ENCODE measurements around the gene DHRS2.

The DHRS2 gene

DNA sequence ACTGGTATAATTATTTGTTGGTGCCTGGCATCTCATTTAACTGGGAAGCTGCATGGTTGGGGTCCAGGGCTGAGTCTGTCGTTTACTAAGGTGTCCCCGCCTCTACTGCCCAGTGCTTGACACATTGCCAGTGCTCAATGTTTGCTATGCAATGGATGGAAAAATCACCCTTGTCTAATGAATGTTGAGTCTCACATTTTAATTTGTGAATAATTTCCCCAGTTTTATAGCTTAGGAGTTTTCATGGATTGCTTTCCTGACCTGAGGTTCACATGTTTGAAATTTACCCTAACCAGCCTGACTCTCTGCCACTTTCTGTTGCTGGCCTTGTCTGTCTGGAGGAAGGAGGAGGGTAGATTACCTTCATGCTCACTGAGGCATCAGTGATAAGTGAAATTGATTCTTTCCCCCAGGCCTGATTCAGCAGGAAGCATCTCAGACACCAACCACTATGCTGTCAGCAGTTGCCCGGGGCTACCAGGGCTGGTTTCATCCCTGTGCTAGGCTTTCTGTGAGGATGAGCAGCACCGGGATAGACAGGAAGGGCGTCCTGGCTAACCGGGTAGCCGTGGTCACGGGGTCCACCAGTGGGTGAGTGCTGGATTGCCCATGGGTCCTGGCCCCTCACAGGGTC lies 2.4 kb downstream of the DHRS2 start:
- no peak for TF ChIP-seq BACH2 (CRISPR knock-in tag; IDR thresholded peaks at IDR 0.05; ENCODE audit: borderline replicate concordance)
- TF ChIP-seq ARNTL (CRISPR knock-in tag; IDR thresholded peaks at IDR 0.05; ENCODE audit: borderline replicate concordance, low read depth) = no peak
- TF ChIP-seq RARB (CRISPR knock-in tag; IDR thresholded peaks at IDR 0.05) = no peak
- no peak for TF ChIP-seq ZFP3 (CRISPR knock-in tag; IDR thresholded peaks at IDR 0.05)
- no peak for TF ChIP-seq GLIS3 (CRISPR knock-in tag; IDR thresholded peaks at IDR 0.05)
- TF ChIP-seq ZC3H10 (CRISPR knock-in tag; IDR thresholded peaks at IDR 0.05) = no peak
- TF ChIP-seq, protein P1, sequence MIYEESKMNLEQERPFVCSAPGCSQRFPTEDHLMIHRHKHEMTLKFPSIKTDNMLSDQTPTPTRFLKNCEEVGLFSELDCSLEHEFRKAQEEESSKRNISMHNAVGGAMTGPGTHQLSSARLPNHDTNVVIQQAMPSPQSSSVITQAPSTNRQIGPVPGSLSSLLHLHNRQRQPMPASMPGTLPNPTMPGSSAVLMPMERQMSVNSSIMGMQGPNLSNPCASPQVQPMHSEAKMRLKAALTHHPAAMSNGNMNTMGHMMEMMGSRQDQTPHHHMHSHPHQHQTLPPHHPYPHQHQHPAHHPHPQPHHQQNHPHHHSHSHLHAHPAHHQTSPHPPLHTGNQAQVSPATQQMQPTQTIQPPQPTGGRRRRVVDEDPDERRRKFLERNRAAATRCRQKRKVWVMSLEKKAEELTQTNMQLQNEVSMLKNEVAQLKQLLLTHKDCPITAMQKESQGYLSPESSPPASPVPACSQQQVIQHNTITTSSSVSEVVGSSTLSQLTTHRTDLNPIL (CRISPR knock-in tag; IDR thresholded peaks at IDR 0.05; ENCODE audit: low read depth) = no peak
- no peak for TF ChIP-seq PPARA (CRISPR knock-in tag; IDR thresholded peaks at IDR 0.05; ENCODE audit: borderline replicate concordance)
- TF ChIP-seq TCF4 (CRISPR knock-in tag; IDR thresholded peaks at IDR 0.05; ENCODE audit: borderline replicate concordance) = no peak
- no peak for TF ChIP-seq ZNF565 (CRISPR knock-in tag; conservative IDR thresholded peaks at IDR 0.05; ENCODE audit: low read depth)
- no peak for TF ChIP-seq ZFP30 (CRISPR knock-in tag; IDR thresholded peaks at IDR 0.05)
- no peak for TF ChIP-seq SNAI2 (CRISPR knock-in tag; IDR thresholded peaks at IDR 0.05)
- TF ChIP-seq ESRRG (CRISPR knock-in tag; IDR thresholded peaks at IDR 0.05) = no peak
- TF ChIP-seq, protein P2, sequence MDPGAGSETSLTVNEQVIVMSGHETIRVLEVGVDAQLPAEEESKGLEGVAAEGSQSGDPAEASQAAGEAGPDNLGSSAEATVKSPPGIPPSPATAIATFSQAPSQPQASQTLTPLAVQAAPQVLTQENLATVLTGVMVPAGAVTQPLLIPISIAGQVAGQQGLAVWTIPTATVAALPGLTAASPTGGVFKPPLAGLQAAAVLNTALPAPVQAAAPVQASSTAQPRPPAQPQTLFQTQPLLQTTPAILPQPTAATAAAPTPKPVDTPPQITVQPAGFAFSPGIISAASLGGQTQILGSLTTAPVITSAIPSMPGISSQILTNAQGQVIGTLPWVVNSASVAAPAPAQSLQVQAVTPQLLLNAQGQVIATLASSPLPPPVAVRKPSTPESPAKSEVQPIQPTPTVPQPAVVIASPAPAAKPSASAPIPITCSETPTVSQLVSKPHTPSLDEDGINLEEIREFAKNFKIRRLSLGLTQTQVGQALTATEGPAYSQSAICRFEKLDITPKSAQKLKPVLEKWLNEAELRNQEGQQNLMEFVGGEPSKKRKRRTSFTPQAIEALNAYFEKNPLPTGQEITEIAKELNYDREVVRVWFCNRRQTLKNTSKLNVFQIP (CRISPR knock-in tag; IDR thresholded peaks at IDR 0.05; ENCODE audit: borderline replicate concordance, low read depth) = no peak
- TF ChIP-seq CSDC2 (CRISPR knock-in tag; IDR thresholded peaks at IDR 0.05) = no peak
- no peak for TF ChIP-seq ZNF8 (CRISPR knock-in tag; IDR thresholded peaks at IDR 0.05)
- TF ChIP-seq, protein P3, sequence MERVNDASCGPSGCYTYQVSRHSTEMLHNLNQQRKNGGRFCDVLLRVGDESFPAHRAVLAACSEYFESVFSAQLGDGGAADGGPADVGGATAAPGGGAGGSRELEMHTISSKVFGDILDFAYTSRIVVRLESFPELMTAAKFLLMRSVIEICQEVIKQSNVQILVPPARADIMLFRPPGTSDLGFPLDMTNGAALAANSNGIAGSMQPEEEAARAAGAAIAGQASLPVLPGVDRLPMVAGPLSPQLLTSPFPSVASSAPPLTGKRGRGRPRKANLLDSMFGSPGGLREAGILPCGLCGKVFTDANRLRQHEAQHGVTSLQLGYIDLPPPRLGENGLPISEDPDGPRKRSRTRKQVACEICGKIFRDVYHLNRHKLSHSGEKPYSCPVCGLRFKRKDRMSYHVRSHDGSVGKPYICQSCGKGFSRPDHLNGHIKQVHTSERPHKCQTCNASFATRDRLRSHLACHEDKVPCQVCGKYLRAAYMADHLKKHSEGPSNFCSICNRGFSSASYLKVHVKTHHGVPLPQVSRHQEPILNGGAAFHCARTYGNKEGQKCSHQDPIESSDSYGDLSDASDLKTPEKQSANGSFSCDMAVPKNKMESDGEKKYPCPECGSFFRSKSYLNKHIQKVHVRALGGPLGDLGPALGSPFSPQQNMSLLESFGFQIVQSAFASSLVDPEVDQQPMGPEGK (CRISPR knock-in tag; IDR thresholded peaks at IDR 0.05; ENCODE audit: borderline replicate concordance) = no peak
- TF ChIP-seq ISL1 (CRISPR knock-in tag; IDR thresholded peaks at IDR 0.05) = no peak
- no peak for ATAC-seq

DNA sequence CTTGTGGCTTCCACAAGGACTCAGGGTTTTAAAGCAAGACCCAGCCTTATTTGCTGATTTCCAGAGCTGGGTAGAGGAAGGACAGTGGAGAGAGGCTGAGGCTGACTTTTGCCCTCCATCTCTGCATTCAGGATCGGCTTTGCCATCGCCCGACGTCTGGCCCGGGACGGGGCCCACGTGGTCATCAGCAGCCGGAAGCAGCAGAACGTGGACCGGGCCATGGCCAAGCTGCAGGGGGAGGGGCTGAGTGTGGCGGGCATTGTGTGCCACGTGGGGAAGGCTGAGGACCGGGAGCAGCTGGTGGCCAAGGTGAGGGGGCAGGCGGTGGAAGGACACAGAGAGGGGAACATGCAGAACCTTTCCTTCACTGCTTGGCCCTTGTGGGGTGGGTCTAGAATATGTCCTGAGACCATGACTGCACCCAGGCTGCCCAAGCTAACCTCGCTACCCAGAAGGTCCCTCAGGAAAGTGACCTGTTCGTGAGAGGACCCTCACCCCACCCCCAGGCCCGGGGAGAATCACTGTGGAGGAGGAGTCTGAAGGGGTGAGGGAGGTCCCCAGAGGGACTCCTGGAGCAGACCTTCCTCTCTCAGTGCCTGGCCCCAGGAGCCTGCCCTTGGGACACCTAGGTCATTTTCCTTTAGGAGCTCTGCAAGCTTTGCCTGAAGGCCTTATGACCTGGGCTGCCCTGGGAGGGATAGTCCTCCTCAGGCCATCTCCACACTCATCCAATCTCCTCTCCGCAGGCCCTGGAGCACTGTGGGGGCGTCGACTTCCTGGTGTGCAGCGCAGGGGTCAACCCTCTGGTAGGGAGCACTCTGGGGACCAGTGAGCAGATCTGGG lies 3.1 kb downstream of the DHRS2 start:
- TF ChIP-seq, protein P4, sequence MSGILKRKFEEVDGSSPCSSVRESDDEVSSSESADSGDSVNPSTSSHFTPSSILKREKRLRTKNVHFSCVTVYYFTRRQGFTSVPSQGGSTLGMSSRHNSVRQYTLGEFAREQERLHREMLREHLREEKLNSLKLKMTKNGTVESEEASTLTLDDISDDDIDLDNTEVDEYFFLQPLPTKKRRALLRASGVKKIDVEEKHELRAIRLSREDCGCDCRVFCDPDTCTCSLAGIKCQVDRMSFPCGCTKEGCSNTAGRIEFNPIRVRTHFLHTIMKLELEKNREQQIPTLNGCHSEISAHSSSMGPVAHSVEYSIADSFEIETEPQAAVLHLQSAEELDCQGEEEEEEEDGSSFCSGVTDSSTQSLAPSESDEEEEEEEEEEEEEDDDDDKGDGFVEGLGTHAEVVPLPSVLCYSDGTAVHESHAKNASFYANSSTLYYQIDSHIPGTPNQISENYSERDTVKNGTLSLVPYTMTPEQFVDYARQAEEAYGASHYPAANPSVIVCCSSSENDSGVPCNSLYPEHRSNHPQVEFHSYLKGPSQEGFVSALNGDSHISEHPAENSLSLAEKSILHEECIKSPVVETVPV (CRISPR knock-in tag; IDR thresholded peaks at IDR 0.05) = no peak
- TF ChIP-seq ZNF565 (CRISPR knock-in tag; conservative IDR thresholded peaks at IDR 0.05; ENCODE audit: low read depth) (no peak), OSR1 (CRISPR knock-in tag; IDR thresholded peaks at IDR 0.05) (no peak), RARB (CRISPR knock-in tag; IDR thresholded peaks at IDR 0.05) (no peak), ZNF8 (CRISPR knock-in tag; IDR thresholded peaks at IDR 0.05) (no peak), ISL1 (CRISPR knock-in tag; IDR thresholded peaks at IDR 0.05) (no peak), ZFP3 (CRISPR knock-in tag; IDR thresholded peaks at IDR 0.05) (no peak), BACH2 (CRISPR knock-in tag; IDR thresholded peaks at IDR 0.05; ENCODE audit: borderline replicate concordance) (no peak), GLIS3 (CRISPR knock-in tag; IDR thresholded peaks at IDR 0.05) (no peak), PPARA (CRISPR knock-in tag; IDR thresholded peaks at IDR 0.05; ENCODE audit: borderline replicate concordance) (no peak), TOX (CRISPR knock-in tag; IDR thresholded peaks at IDR 0.05; ENCODE audit: borderline replicate concordance) (no peak)
- TF ChIP-seq, protein P3 (CRISPR knock-in tag; IDR thresholded peaks at IDR 0.05; ENCODE audit: borderline replicate concordance) = no peak
- TF ChIP-seq, protein P5, sequence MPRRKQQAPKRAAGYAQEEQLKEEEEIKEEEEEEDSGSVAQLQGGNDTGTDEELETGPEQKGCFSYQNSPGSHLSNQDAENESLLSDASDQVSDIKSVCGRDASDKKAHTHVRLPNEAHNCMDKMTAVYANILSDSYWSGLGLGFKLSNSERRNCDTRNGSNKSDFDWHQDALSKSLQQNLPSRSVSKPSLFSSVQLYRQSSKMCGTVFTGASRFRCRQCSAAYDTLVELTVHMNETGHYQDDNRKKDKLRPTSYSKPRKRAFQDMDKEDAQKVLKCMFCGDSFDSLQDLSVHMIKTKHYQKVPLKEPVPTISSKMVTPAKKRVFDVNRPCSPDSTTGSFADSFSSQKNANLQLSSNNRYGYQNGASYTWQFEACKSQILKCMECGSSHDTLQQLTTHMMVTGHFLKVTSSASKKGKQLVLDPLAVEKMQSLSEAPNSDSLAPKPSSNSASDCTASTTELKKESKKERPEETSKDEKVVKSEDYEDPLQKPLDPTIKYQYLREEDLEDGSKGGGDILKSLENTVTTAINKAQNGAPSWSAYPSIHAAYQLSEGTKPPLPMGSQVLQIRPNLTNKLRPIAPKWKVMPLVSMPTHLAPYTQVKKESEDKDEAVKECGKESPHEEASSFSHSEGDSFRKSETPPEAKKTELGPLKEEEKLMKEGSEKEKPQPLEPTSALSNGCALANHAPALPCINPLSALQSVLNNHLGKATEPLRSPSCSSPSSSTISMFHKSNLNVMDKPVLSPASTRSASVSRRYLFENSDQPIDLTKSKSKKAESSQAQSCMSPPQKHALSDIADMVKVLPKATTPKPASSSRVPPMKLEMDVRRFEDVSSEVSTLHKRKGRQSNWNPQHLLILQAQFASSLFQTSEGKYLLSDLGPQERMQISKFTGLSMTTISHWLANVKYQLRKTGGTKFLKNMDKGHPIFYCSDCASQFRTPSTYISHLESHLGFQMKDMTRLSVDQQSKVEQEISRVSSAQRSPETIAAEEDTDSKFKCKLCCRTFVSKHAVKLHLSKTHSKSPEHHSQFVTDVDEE (CRISPR knock-in tag; IDR thresholded peaks at IDR 0.05) = no peak
- ATAC-seq = no peak

Data from SK-N-SH treated with all-trans-retinoic acid at 6 μM for 48 hours (cell line).